Breast epithelium (tissue), 4 donors: ENCODE results near the gene GFPT2. TPM values are rescaled to one million over a fixed set of nuclear protein-coding genes. Genes with fewer than 3 reads are reported as not detected.

Experiments used
- DNase-seq, 2 donors: peaks; one replicate each; pipeline ENCODE4 v3.0.0-alpha.2; 2019; ENCODE audit warnings: low spot score in 2 of 2
- H3K27ac ChIP-seq, 2 donors: fragments of 200-600 bp; sonication (generic) in 1 of 2; one replicate each; pipeline ENCODE4 v1.5.1; 2016 to 2019; ENCODE audit warnings: mild to moderate bottlenecking in 1 of 2
- H3K27me3 ChIP-seq, 2 donors: fragments of 200-600 bp; sonication (generic) in 1 of 2; one replicate each; pipeline versions ENCODE4 v1.5.1 to v1.6.0; 2017 to 2019; ENCODE audit warnings: control low read depth in 1 of 2, mild to moderate bottlenecking in 1 of 2
- H3K36me3 ChIP-seq: fragments of 200-600 bp; one replicate; pipeline ENCODE4 v1.5.1; 2019
- H3K4me1 ChIP-seq, 2 donors: fragments of 200-600 bp; sonication (generic); one replicate each; pipeline ENCODE4 v1.5.1; 2016 to 2019; ENCODE audit warnings: control low read depth in 1 of 2
- H3K4me3 ChIP-seq, 3 donors: fragments of 200-600 bp; sonication (generic); 1 replicate in 2 of 3; 2 replicates in 1 of 3; pipeline ENCODE4 v1.5.1; 2016 to 2019; ENCODE audit warnings: mild to moderate bottlenecking in 3 of 3, moderate library complexity in 2 of 3
- H3K9me3 ChIP-seq, 2 donors: fragments of 200-600 bp; sonication (generic) in 1 of 2; one replicate each; pipeline ENCODE4 v1.5.1; 2016 to 2019; ENCODE audit warnings: control low read depth in 1 of 2
- CTCF ChIP-seq, 3 donors: fragments of 450-650 bp; IDR thresholded peaks; one replicate each; pipeline ENCODE4 v1.5.1; 2016 to 2017; ENCODE audit warnings: antibody characterized with exemption in 3 of 3, mild to moderate bottlenecking in 3 of 3, moderate library complexity in 3 of 3
- POLR2A ChIP-seq: fragments of 450-650 bp; IDR thresholded peaks from one replicate; pipeline ENCODE4 v1.6.1; 2016; ENCODE audit warnings: antibody characterized with exemption, mild to moderate bottlenecking, moderate library complexity
- POLR2AphosphoS5 ChIP-seq, 3 donors: sonication (generic); formaldehyde crosslinking; IDR thresholded peaks; one replicate each; pipeline ENCODE4 v1.6.1; 2017; ENCODE audit warnings: antibody characterized with exemption in 3 of 3
- intact Hi-C: fragments of 100-400 bp; cut with DNase I; formaldehyde crosslinking; loops from one replicate; pipeline ENCODE4 v1.15.1; 2023; ENCODE audit warnings: low total_unique reads
- total RNA-seq, 3 donors: library from RNA; depleted of rRNA; stranded (reverse); fragments of >200 nt; gene quantifications; one replicate each; pipeline ENCODE4 v1.1.0, GENCODE V29; 2016

GFPT2 gene
- total RNA-seq, 3 donors from 2014 or later = 27.2 to 60.0 (median 52.5) TPM

- Histone ChIP-seq H3K36me3 (peaks cover 21% of the 10 kb centered on the region), H3K27me3 (no peaks in the 10 kb centered on the region), H3K4me1 (no peaks in the 10 kb centered on the region), H3K27ac (no peak overlapping the region), H3K4me3 (no peak overlapping the region), H3K9me3 (peaks cover 89 to 90% of the 10 kb centered on the region in 2 donors)
- intact Hi-C loops = no loop called here
- TF ChIP-seq CTCF (IDR thresholded peaks at IDR 0.05) = no peak
- no peak for TF ChIP-seq POLR2AphosphoS5 (IDR thresholded peaks at IDR 0.05)
- no peak for TF ChIP-seq POLR2A
- DNase-seq = no peak
These were observed 102.0 kb downstream of the GFPT2 start for GRCh38 chr5:180251141-180251540.

Other genes starting within 250 kb of the GFPT2 start
- under 1 TPM in 1 of 3 donors, not detected in 2; 0.73 TPM for gene RASGEF1C, start 144.1 kb downstream of the GFPT2 start, total RNA-seq
- 10 to 100 TPM; 31.2 to 37.9 (median 34.7) TPM for gene MAPK9, start 61.3 kb downstream of the GFPT2 start, total RNA-seq
- gene CNOT6, start 141.0 kb upstream of the GFPT2 start, total RNA-seq = 10 to 100 TPM in 2 of 3 donors, 1 to 10 TPM in 1; 9.8 to 26.2 (median 19.0) TPM
- gene SCGB3A1, start 238.2 kb upstream of the GFPT2 start, total RNA-seq = 10 to 100 TPM in 1 of 3 donors, 1 to 10 TPM in 1, not detected in 1; 8.8 to 66.5 TPM